AG09319 (cell line): ENCODE measurements around the gene CENPW.

Source experiments
- DNase-seq: peaks from one replicate; pipeline ENCODE4 v3.0.0-alpha.2; 2010; ENCODE audit warnings: low read depth; ENCODE audit errors: extremely low read depth
- CTCF ChIP-seq: IDR thresholded peaks from 2 replicates; pipeline ENCODE4 v1.5.1; 2011; ENCODE audit warnings: low read depth, mild to moderate bottlenecking, inconsistent platforms, low read length, moderate library complexity

CENPW gene

DNA sequence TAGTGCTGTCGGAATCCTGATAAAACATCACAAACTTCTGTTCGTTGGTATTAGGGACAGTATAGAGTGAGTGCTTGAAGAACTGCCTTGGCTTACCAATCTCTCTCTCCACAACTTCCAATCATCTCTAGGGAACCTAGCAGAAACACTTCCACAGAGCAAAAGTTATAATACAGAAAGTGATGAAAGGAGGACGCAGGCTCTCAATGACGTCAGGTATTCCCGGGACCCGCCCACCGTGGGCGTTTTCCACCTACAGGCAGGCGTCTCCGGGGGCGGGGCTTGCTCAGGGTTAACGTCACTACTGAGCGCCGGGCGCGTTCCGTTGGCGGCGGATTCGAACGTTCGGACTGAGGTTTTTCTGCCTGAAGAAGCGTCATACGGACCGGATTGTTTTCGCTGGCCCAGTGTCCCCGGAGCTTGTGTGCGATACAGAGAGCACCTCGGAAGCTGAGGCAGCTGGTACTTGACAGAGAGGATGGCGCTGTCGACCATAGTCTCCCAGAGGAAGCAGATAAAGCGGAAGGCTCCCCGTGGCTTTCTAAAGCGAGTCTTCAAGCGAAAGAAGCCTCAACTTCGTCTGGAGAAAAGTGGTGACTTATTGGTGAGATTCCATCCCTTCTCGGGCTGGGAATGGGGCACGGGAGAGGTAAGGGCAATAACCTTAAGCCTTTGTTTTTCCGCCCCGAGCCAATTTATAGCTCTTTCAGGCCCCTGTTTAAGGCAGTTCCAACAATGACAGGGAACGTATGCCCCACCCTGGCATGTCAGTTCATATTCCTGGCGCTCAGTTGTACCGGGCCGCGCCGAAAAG lies at the start of gene CENPW:
CENPW (plus strand) TSS at position 320 of the 814 bp plus-strand sequence; CDS start at position 479, 159 bp downstream.
- TF ChIP-seq CTCF: no peak
- peak; percentile 57 for DNase-seq

GRCh38 chr6:126293891-126294524 lies 45.9 kb upstream of the CENPW start:
- DNase-seq: no peak
- TF ChIP-seq CTCF: no peak

- no peak for TF ChIP-seq CTCF
- DNase-seq: no peak
Measured at GRCh38 chr6:126300126-126300525, 39.8 kb upstream of the CENPW start.

DNA sequence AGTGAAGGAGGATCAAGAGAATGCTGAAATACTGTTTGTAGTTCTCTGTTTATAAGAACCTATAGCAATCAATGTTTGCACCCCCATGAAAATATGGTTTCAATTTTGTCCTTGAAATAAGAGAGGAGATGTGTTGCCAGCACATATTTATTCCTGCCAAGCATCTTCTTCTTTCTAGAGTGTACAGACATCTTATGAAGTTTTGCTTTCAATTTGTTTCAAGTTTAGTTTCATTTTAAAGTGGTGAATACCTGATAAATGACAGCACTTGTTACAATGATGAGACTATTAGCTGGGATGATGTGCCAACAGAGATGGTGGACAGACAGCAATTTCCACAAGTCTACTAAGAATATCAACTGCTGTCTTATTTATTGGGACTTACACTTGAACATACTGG lies 39.2 kb upstream of the CENPW start:
- no peak for DNase-seq
- TF ChIP-seq CTCF: no peak

DNA sequence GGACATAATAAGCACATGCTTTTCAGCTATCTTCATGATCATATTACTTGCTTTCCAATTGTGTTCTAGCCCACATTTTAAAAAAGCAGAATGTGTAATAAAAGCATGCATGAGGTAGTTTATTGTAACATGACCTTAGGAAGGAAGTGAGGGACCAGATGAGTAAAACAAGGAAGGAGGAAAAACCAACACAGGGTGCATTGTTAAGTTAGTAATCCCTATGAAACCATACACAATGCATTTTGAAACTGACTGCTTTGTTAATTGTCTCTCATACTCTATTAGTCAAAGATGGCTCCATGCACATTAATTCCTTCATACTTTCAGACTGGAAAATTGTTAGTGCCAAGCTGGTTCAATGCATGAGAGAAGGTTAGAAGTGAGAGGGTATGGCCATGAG lies 37.7 kb upstream of the CENPW start:
- no peak for DNase-seq
- TF ChIP-seq CTCF: no peak

- no peak for DNase-seq
Measured at GRCh38 chr6:126307849-126308248, 32.1 kb upstream of the CENPW start.

More at GRCh38 chr6:126307849-126308248, 32.1 kb upstream of the CENPW start:
- TF ChIP-seq CTCF: no peak
